ENCODE measurements around the gene CHURC1. TPM values are rescaled to one million over a fixed set of nuclear protein-coding genes. Genes with fewer than 3 reads are reported as not detected.

The CHURC1 gene
- total RNA-seq, 4 donors from 2014 or later: 50.9 to 93.8 (median 87.7) TPM

DNA sequence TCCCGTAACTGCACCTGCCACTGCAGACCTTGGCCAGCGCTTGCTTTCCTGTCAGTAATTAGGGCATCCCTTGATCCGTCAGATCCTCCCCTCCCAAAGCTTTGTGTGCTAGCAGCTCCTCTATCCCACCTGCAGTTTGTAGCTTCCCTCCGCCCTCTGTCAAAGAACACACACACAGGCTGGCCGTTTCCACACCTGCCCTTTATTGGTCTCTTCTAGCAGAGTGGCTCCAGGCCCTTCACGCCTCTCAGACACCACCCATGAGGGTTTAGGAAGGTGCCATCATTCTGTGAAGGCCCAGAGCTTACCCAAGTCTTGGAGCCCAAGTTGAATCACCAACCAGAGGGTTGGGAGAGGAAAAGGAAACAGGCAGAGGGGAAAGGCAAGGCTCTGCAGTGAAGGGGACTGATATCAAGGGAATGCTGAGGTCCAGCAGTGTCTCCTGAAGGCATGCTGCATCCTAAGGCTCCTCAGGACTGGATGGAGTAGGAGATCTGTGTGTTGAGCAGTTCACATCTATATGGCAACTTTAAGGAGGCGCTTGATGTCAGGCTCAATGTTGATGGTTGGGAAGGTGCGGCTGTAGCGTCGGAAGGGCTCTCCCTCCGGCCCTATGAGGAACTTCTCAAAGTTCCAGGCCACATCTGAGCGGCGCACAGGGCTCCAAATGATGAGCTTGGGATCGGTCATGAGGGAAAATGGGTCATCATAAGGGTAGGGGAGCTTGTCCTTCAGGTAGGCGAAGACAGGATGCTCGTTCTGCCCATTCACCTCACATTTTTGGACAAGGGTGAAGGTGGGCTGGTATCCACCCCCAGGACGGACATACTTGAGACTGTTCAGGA is 24.9 kb downstream of the CHURC1 start:
- H3K27me3 ChIP-seq: no peaks in the 10 kb centered on the region
- no peak for DNase-seq (ENCODE audit: low spot score in 2 of 2)
- no peak overlapping the region for H3K4me3 ChIP-seq
- TF ChIP-seq EP300 (IDR thresholded peaks at IDR 0.05) (no peak), POLR2AphosphoS5 (IDR thresholded peaks at IDR 0.05) (no peak), POLR2A (IDR thresholded peaks at IDR 0.05) (no peak)
- TF ChIP-seq, protein P1, sequence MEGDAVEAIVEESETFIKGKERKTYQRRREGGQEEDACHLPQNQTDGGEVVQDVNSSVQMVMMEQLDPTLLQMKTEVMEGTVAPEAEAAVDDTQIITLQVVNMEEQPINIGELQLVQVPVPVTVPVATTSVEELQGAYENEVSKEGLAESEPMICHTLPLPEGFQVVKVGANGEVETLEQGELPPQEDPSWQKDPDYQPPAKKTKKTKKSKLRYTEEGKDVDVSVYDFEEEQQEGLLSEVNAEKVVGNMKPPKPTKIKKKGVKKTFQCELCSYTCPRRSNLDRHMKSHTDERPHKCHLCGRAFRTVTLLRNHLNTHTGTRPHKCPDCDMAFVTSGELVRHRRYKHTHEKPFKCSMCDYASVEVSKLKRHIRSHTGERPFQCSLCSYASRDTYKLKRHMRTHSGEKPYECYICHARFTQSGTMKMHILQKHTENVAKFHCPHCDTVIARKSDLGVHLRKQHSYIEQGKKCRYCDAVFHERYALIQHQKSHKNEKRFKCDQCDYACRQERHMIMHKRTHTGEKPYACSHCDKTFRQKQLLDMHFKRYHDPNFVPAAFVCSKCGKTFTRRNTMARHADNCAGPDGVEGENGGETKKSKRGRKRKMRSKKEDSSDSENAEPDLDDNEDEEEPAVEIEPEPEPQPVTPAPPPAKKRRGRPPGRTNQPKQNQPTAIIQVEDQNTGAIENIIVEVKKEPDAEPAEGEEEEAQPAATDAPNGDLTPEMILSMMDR (IDR thresholded peaks at IDR 0.05): no peak
- H3K4me1 ChIP-seq: peaks cover 17% of the 10 kb centered on the region
- H3K36me3 ChIP-seq: peaks cover 21% of the 10 kb centered on the region
- 93% methylated on average over 17 of the region's 17 CpGs for WGBS
- no peak overlapping the region for H3K27ac ChIP-seq
- no peaks in the 10 kb centered on the region for H3K9me3 ChIP-seq

- DNase-seq (ENCODE audit: low spot score in 2 of 2): no peak
- Histone ChIP-seq H3K4me3 (no peak overlapping the region), H3K27me3 (no peaks in the 10 kb centered on the region), H3K4me1 (peaks cover 17% of the 10 kb centered on the region), H3K9me3 (no peaks in the 10 kb centered on the region), H3K36me3 (peaks cover 19% of the 10 kb centered on the region), H3K27ac (no peak overlapping the region)
- TF ChIP-seq, protein P1 (IDR thresholded peaks at IDR 0.05): no peak
- TF ChIP-seq POLR2AphosphoS5 (IDR thresholded peaks at IDR 0.05): no peak
- WGBS: 85% methylated on average over 3 of the region's 3 CpGs
Measured at GRCh38 chr14:64939817-64940190, 25.5 kb downstream of the CHURC1 start.

DNA sequence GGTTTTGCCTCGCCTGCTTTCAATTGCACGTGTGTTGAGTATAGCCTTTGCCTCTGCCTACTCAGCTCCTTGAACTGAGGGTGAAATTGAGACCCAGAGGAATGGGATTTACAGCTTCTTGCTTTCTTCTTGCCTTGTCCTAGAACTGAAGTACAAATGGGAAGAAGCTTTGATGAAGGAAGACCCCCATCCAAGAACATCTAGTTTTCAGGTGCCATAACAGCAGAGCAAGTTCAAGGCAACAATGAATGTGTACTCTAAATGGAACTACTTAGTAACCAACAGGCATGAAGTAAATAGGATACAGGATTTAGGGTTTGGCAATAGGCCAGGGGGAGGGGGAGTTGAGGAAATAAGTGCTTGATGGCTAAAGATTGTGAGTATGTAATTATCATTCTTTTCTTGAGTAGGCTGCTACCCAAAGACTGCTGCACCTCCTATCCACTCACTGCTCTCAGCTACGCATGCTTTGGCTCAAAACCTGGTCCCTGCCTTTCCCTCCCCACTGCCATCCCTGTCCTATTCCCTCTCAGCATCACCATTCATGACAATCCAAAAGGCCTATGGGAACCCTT is 26.2 kb downstream of the CHURC1 start:
- WGBS: 93% methylated on average over 3 of the region's 3 CpGs
- Histone ChIP-seq H3K36me3 (peaks cover 19% of the 10 kb centered on the region), H3K27ac (no peak overlapping the region), H3K4me1 (peaks cover 17% of the 10 kb centered on the region), H3K9me3 (no peaks in the 10 kb centered on the region), H3K4me3 (no peak overlapping the region), H3K27me3 (no peaks in the 10 kb centered on the region)
- TF ChIP-seq, protein P1 (IDR thresholded peaks at IDR 0.05): no peak
- TF ChIP-seq POLR2A (IDR thresholded peaks at IDR 0.05) (no peak), POLR2AphosphoS5 (IDR thresholded peaks at IDR 0.05) (no peak), EP300 (IDR thresholded peaks at IDR 0.05) (no peak)
- no peak for DNase-seq (ENCODE audit: low spot score in 2 of 2)

GRCh38 chr14:64942531-64943111 is 28.4 kb downstream of the CHURC1 start, which contains the start of gene GPX2:
GPX2 (minus strand) TSS chr14:64942745; CDS start chr14:64942726, 19 bp downstream.
- H3K27ac ChIP-seq: peak within 1 kb of the TSS; percentile 23
- WGBS: 43% methylated on average over 13 of the region's 13 CpGs
- H3K9me3 ChIP-seq: no peaks in the 10 kb centered on the region
- no peak within 1 kb of the TSS for H3K4me3 ChIP-seq
- no peaks in the 10 kb centered on the region for H3K27me3 ChIP-seq
- TF ChIP-seq EP300 (IDR thresholded peaks at IDR 0.05) (no peak), POLR2AphosphoS5 (IDR thresholded peaks at IDR 0.05) (no peak), POLR2A (IDR thresholded peaks at IDR 0.05) (no peak)
- TF ChIP-seq, protein P1 (IDR thresholded peaks at IDR 0.05): no peak
- H3K36me3 ChIP-seq: peaks cover 21% of the 10 kb centered on the region
- DNase-seq (ENCODE audit: low spot score in 2 of 2): no peak
- H3K4me1 ChIP-seq: peaks cover 12% of the 10 kb centered on the region

- DNase-seq (ENCODE audit: low spot score in 2 of 2): no peak
- WGBS: 66% methylated on average over 6 of the region's 6 CpGs
Measured at GRCh38 chr14:64943556-64943955, 29.3 kb downstream of the CHURC1 start.

More at GRCh38 chr14:64943556-64943955, 29.3 kb downstream of the CHURC1 start:
- H3K27ac ChIP-seq: no peak overlapping the region
- H3K4me3 ChIP-seq: no peak overlapping the region
- no peaks in the 10 kb centered on the region for H3K9me3 ChIP-seq
- H3K4me1 ChIP-seq: peaks cover 15% of the 10 kb centered on the region
- H3K36me3 ChIP-seq: peaks cover 30% of the 10 kb centered on the region
- TF ChIP-seq POLR2AphosphoS5 (IDR thresholded peaks at IDR 0.05) (no peak), EP300 (IDR thresholded peaks at IDR 0.05) (no peak), POLR2A (IDR thresholded peaks at IDR 0.05) (no peak)
- TF ChIP-seq, protein P1 (IDR thresholded peaks at IDR 0.05): no peak
- H3K27me3 ChIP-seq: no peaks in the 10 kb centered on the region
